ENCODE results near the gene DXO. TPM values are rescaled to one million over a fixed set of nuclear protein-coding genes. Genes with fewer than 3 reads are reported as not detected.
"Not testable (repeated sequence)": the region's sequence is repeated elsewhere in the genome, so short reads cannot be mapped to it uniquely, and the experiment has no call there.

DXO gene
- total RNA-seq, 1 donor from 2014 or later, result 5.8 TPM

DNA sequence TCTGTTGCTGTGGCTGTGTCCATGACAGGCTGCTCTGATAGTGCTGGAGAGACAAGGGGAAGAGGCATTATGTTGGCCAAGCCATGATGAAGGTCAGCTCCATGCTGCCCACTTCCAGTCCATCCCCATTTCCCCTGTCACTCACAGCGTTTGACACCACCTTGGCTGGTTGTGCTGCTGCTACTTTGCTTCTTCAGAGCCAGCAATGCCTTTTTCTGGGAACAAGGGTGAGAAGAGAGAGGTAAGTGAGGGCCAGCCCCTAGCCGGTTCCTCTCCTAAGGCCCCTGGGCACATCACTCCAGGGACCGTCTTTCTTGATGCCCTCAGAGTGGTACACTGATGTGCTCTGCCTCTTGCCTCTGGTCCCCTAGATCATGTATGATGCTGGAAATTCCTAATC is 15.1 kb downstream of the DXO start:
- DNase-seq, result no peak

- DNase-seq, result no peak
These were observed 17.4 kb downstream of the DXO start for GRCh38 chr6:31954511-31954910.

DNA sequence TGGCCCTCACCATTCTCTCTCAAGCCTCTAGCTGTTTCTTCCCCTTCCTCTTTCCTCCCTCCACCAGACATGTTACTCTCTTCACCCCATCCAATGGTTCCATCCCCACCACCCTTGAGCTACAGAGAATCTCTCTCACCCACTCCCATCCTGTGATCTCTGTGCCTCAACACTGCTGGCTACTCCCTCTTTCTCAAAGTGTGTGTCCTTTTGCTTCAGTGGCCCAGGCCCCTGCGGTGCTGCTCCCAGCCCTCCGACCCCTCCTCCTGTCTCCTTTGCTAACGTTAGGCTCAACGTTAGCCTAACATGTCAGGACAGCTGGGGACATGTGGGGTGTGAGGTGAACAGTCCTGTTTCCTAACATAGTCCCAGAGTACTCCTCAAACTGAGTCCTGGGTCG is 19.0 kb downstream of the DXO start:
- DNase-seq, result no peak

- DNase-seq, result no peak
These were observed 19.7 kb downstream of the DXO start for GRCh38 chr6:31952140-31952805.

DNA sequence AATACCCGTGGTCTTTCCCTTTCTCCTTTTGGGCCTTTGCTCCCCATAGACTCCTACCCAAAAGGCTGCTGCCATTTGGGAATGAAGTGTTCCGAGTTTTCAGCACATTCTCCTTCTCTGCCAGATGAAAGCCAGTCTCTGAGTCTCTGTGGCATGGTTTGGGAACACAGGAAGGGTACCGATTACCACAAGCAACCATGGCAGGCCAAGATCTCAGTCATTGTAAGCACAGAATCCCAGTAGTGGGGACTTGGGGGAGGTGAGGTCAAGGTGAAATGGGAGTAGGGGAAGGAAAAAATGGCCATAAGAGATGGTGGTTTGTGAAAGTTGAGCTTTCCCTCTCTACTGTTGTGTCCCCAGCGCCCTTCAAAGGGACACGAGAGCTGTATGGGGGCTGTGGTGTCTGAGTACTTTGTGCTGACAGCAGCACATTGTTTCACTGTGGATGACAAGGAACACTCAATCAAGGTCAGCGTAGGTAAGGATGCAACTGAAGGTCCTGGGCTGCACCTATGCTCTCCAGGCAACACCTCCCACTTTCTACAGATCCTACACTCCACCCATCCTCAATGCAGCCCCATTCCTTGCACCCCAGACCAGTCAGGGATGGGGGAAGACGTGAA is 21.9 kb downstream of the DXO start:
- no peak for DNase-seq

DNA sequence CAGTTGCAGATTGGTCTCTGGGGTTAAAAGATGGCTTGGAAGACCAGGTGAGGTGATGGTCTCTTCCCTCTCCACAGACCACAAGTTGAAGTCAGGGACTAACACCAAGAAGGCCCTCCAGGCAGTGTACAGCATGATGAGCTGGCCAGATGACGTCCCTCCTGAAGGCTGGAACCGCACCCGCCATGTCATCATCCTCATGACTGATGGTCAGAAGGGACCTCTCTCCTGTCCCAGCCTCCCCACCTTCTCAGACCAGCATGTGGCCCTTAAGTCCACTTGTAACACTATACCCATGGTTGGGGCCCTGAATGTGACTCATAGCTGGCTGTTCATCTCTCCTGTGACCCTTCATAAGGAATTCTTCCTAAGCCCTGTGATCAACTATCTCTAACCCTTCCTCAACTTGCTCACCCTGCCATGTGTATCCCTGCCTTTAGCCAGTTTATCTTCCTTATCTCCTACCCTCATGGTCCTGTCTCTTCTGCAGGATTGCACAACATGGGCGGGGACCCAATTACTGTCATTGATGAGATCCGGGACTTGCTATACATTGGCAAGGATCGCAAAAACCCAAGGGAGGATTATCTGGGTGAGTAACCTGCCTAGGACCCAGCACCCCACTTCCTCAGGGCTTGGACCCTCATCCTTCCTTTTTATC is 23.1 kb downstream of the DXO start:
- no peak for DNase-seq

DNA sequence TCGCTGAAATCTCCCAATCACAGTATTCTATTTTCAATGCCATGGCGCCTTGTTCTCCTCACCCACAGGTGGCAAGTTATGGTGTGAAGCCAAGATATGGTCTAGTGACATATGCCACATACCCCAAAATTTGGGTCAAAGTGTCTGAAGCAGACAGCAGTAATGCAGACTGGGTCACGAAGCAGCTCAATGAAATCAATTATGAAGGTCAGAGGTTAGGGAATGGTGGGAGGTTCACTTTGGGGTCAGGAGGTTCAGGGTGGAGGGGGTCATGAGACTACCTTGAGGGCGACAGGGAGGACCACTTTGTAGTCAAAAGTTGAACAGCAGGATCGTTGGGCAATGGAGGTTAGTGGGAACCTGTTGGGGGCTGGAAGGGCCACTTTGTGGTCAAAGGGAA is 23.6 kb downstream of the DXO start:
- DNase-seq, result no peak

DNA sequence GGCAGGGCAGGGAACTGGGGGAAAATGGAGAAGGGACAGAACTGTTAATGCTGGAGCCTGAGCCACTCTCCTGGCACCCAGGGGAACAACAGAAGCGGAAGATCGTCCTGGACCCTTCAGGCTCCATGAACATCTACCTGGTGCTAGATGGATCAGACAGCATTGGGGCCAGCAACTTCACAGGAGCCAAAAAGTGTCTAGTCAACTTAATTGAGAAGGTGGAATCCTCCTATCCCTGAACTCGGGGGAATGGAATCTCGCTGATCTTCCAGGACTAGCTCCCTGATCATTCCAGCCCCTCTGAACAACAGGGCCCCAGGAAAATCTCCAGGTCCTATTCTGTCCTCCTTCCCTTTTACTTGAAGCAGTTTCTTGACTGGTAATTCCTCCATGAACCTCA is 24.1 kb downstream of the DXO start:
- no peak for DNase-seq

DNA sequence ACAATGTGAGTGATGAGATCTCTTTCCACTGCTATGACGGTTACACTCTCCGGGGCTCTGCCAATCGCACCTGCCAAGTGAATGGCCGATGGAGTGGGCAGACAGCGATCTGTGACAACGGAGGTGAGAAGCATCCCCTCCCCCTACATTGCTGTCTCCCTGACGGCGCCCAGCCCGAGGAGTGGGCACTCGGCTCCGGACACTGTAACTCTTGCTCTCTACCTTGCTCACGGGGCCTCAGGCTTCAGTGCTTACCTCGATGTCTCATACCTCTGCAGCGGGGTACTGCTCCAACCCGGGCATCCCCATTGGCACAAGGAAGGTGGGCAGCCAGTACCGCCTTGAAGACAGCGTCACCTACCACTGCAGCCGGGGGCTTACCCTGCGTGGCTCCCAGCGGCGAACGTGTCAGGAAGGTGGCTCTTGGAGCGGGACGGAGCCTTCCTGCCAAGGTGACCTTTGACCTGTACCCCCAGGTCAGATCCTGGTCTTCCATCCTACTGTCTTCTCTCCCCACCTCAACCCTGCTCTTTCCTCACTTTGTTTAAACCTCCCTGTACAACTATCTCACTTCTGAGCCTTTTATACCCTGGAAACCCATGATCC is 24.8 kb downstream of the DXO start:
- DNase-seq, result no peak

DNA sequence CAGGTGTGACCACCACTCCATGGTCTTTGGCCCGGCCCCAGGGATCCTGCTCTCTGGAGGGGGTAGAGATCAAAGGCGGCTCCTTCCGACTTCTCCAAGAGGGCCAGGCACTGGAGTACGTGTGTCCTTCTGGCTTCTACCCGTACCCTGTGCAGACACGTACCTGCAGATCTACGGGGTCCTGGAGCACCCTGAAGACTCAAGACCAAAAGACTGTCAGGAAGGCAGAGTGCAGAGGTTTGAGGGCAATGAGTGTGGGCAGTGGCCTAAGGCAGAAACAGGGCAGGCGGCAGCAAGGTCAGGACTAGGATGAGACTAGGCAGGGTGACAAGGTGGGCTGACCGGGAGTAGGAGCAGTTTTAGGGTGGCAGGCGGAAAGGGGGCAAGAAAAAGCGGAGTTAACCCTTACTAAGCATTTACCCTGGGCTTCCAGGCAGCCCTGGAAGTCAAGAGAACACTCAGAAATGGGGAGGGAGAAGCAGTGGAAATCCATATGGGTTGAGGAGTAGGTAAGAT is 25.5 kb downstream of the DXO start:
- DNase-seq, result no peak

GRCh38 chr6:31945507-31946369 is 26.2 kb downstream of the DXO start, which contains the start of gene CFB:
Gene CFB (plus strand): TSS chr6:31946095. CDS start chr6:31946222, 127 bp downstream.
- DNase-seq, result no peak

DNA sequence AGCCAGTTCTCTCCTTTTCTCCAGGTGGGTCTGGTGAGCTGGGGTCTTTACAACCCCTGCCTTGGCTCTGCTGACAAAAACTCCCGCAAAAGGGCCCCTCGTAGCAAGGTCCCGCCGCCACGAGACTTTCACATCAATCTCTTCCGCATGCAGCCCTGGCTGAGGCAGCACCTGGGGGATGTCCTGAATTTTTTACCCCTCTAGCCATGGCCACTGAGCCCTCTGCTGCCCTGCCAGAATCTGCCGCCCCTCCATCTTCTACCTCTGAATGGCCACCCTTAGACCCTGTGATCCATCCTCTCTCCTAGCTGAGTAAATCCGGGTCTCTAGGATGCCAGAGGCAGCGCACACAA is 26.8 kb downstream of the DXO start:
- DNase-seq, result no peak

GRCh38 chr6:31943742-31944141 is 28.2 kb downstream of the DXO start:
- no peak for DNase-seq

DNA sequence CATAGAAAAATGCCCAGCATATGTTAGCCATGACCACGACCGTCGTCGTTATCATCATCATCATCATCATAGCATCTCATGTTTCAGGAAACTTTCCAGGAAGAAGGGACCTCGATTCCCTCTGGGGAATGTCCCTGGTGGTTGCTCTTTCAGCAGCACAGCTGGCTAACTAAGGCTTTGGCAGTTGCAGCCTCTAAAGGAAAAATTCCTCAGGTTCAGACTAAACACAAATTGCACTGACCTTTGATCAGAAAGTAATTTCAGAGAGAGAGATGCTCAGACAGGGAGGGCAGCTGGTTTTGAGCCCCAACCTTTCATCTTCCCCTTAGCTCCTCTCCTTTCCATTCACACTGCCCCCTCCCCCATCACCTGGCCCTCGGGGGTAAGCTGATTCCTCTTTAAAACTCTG is 31.7 kb downstream of the DXO start:
- DNase-seq, result no peak

DNA sequence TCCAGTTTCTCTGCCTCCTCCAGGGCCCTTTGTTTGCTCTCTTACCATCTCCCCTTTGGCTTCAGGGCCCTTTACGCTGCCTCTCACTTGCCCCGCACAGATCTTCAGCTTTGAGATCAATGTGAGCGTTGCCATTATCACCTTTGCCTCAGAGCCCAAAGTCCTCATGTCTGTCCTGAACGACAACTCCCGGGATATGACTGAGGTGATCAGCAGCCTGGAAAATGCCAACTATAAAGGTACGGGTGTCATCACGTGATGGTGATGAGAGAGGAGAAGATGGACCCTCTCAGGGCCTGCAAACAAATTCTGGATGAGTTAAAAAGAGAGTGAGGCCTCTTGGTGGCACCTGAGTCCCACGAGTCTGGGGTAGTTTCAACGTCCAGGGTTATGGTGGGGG is 36.1 kb downstream of the DXO start:
- no peak for DNase-seq

- DNase-seq, result no peak
These were observed 36.9 kb downstream of the DXO start for GRCh38 chr6:31935021-31935420.

GRCh38 chr6:31933537-31933936 is 38.4 kb downstream of the DXO start:
- no peak for DNase-seq

DNA sequence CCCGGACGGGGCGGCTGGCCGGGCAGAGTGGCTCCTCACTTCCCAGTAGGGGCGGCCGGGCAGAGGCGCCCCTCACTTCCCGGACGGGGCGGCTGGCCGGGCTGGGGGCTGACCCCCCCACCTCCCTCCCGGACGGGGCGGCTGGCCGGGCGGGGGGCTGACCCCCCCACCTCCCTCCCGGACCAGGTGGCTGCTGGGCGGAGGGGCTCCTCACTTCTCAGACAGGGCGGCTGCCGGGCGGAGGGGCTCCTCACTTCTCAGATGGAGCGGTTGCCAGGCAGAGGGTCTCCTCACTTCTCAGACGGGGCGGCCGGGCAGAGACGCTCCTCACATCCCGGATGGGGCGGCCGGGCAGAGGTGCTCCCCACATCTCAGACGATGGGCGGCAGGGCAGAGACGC is 39.8 kb downstream of the DXO start:
- DNase-seq, result not testable (repeated sequence)

GRCh38 chr6:31930962-31931361 is 41.0 kb downstream of the DXO start:
- DNase-seq, result no peak

- no peak for DNase-seq
These were observed 43.3 kb downstream of the DXO start for GRCh38 chr6:31928672-31928939.

- DNase-seq, result no peak
These were observed 43.9 kb downstream of the DXO start for GRCh38 chr6:31927863-31928671.

Data from skin of body (tissue), 2 donors.